IMR-90 (cell line): ENCODE data around the gene ZNF318.

Source experiments
- BHLHE40 ChIP-seq: fragments of 150-350 bp; IDR thresholded peaks from 2 replicates; pipeline ENCODE4 v1.6.1; 2016; ENCODE audit warnings: mild to moderate bottlenecking, low read depth, low read length
- CEBPB ChIP-seq: IDR thresholded peaks from 2 replicates; pipeline ENCODE4 v1.6.1; 2012; ENCODE audit warnings: low read depth, low read length, improper control_type of control experiment
- CHD1 ChIP-seq: IDR thresholded peaks from 2 replicates; pipeline ENCODE4 v1.6.1; 2012; ENCODE audit warnings: low read depth, low read length, improper control_type of control experiment
- CTCF ChIP-seq: conservative IDR thresholded peaks from 2 replicates; pipeline ENCODE4 v1.5.1; 2012; ENCODE audit warnings: mild to moderate bottlenecking, low read depth, low read length, improper control_type of control experiment
- ELK1 ChIP-seq: fragments of 150-350 bp; IDR thresholded peaks from 2 replicates; pipeline ENCODE4 v1.6.1; 2016; ENCODE audit warnings: low read depth, mild to moderate bottlenecking, low read length, moderate library complexity, borderline replicate concordance
- FOS ChIP-seq: fragments of 150-350 bp; IDR thresholded peaks from 2 replicates; pipeline ENCODE4 v1.6.1; 2016; ENCODE audit warnings: low read depth, low read length
- MAFK ChIP-seq: IDR thresholded peaks from 2 replicates; pipeline ENCODE4 v1.6.1; 2012; ENCODE audit warnings: low read depth, low read length, improper control_type of control experiment
- MAZ ChIP-seq: IDR thresholded peaks from 2 replicates; pipeline ENCODE4 v1.6.1; 2012; ENCODE audit warnings: low read depth, mild to moderate bottlenecking, low read length, improper control_type of control experiment, moderate library complexity, borderline replicate concordance
- MXI1 ChIP-seq: IDR thresholded peaks from 2 replicates; pipeline ENCODE4 v1.6.1; 2012; ENCODE audit warnings: low read depth, mild to moderate bottlenecking, low read length, moderate library complexity, borderline replicate concordance
- POLR2A ChIP-seq: IDR thresholded peaks from 2 replicates; pipeline ENCODE4 v1.6.1; 2012; ENCODE audit warnings: mild to moderate bottlenecking, low read depth, low read length
- RAD21 ChIP-seq: IDR thresholded peaks from 2 replicates; pipeline ENCODE4 v1.6.1; 2012; ENCODE audit warnings: low read length, improper control_type of control experiment
- RCOR1 ChIP-seq: IDR thresholded peaks from 2 replicates; pipeline ENCODE4 v1.6.1; 2012; ENCODE audit warnings: mild to moderate bottlenecking, low read length, improper control_type of control experiment; ENCODE audit not compliant: insufficient replicate concordance
- USF2 ChIP-seq: fragments of 150-350 bp; IDR thresholded peaks from 2 replicates; pipeline ENCODE4 v1.6.1; 2017; ENCODE audit warnings: mild to moderate bottlenecking, antibody characterized with exemption, low read length, low read depth

DNA sequence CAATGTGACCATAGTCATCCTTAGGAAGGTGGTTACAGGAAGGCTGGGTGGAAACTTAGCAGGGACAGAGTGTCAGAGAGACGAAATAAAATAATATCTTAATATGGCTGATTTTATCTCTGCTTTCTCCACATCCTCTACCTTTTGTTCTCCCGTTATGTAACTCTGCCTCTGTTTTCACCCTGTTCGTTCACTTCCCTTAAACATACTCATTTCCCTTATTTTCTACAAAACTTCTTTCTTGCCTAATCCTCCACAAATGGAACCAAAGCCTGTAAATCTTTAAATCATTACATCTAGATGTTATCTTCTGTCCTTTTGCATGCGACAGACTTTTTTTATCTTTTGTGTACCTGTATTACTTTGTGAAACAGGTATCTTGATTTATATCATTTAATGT, 37.6 kb downstream of the ZNF318 start:
- no peak for TF ChIP-seq CTCF
- no peak for TF ChIP-seq CHD1
- TF ChIP-seq POLR2A = no peak
- no peak for TF ChIP-seq BHLHE40
- TF ChIP-seq RCOR1 = no peak
- TF ChIP-seq MXI1 = no peak
- no peak for TF ChIP-seq MAZ
- no peak for TF ChIP-seq CEBPB
- TF ChIP-seq RAD21 = no peak
- TF ChIP-seq FOS = no peak
- no peak for TF ChIP-seq MAFK
- no peak for TF ChIP-seq USF2
- TF ChIP-seq ELK1 = no peak
